GM12878 (cell line): ENCODE measurements around the gene TBC1D24. TPM values are rescaled to one million over a fixed set of nuclear protein-coding genes. Genes with fewer than 3 reads are reported as not detected.

Experiments
- ATAC-seq: fragments of 200-7000 bp; cut with Tn5 transposase; 3 replicates; pipeline ENCODE4 v1.9.1; 2020; ENCODE audit warnings: mild to moderate bottlenecking, moderate library complexity
- BruUV-seq: library from RNA; stranded (reverse); fragments of 400-500 nt; replicated peaks from 2 replicates; lab custom pipeline; 2021; lab: Mats Ljungman, UMichigan
- CTCF ChIA-PET: fragments of 300-600 bp; sonication (Branson Sonifier 250); formaldehyde crosslinking; extraction: SDS; loops from one replicate; lab custom pipeline; 2021; ENCODE audit warnings: inconsistent platforms; lab: Yijun Ruan, JAX
- POLR2A ChIA-PET: fragments of 350-600 bp; formaldehyde crosslinking; extraction: SDS; loops from one replicate; lab custom pipeline; 2021; ENCODE audit warnings: inconsistent platforms; lab: Charles Lee
- RAD21 ChIA-PET: fragments of 300-600 bp; sonication (Branson Sonifier 250); formaldehyde crosslinking; loops from one replicate; lab custom pipeline; 2023; ENCODE audit warnings: antibody characterized with exemption; ENCODE audit not compliant: unreplicated experiment; lab: Charles Lee
- SMC1A ChIA-PET: fragments of 300-600 bp; sonication (Branson Sonifier 250); formaldehyde crosslinking; loops from one replicate; lab custom pipeline; 2023; ENCODE audit not compliant: unreplicated experiment, uncharacterized antibody; lab: Charles Lee
- DNase-seq: peaks from one replicate; pipeline ENCODE4 v3.0.0-alpha.2; 2011; ENCODE audit warnings: low read depth, low spot score
- FAIRE-seq: peaks from 3 replicates; lab custom pipeline; 2011; peaks lifted over from hg19 to GRCh38; lab: Jason Lieb, UNC
- H2AFZ ChIP-seq: 2 replicates; pipeline ENCODE4 v1.6.0; 2011; ENCODE audit warnings: low read depth, low read length, control low read depth; ENCODE audit not compliant: control insufficient read depth
- H3K27ac ChIP-seq: 2 replicates; pipeline ENCODE4 v1.5.1; 2011; ENCODE audit warnings: control low read depth; ENCODE audit not compliant: control insufficient read depth, insufficient read depth
- H3K27me3 ChIP-seq, 2 experiments: replicated peaks in 1 of 2; 2 replicates each; pipeline versions ENCODE4 v1.6.0 to v1.6.1; 2011; ENCODE audit warnings: low read length in 1 of 2; ENCODE audit not compliant: control insufficient read depth in 2 of 2, insufficient read depth in 2 of 2
- H3K36me3 ChIP-seq, 2 experiments: 2 replicates each; pipeline ENCODE4 v1.5.1; 2011; ENCODE audit warnings: low read length in 1 of 2; ENCODE audit not compliant: control insufficient read depth in 2 of 2, insufficient read depth in 2 of 2
- H3K4me1 ChIP-seq: 2 replicates; pipeline ENCODE4 v1.6.1; 2011; ENCODE audit warnings: mild to moderate bottlenecking, low read length, moderate library complexity, mixed read lengths; ENCODE audit not compliant: control insufficient read depth, insufficient read depth
- H3K4me2 ChIP-seq: 2 replicates; pipeline ENCODE4 v1.6.0; 2011; ENCODE audit warnings: control low read depth; ENCODE audit not compliant: control insufficient read depth, insufficient read depth
- H3K4me3 ChIP-seq: fragments of 200-600 bp; sonication (generic); 2 replicates; pipeline ENCODE4 v1.5.1; 2016
- H3K79me2 ChIP-seq: 2 replicates; pipeline ENCODE4 v1.6.0; 2011; ENCODE audit warnings: low read length; ENCODE audit not compliant: control insufficient read depth, insufficient read depth
- H3K9ac ChIP-seq: 2 replicates; pipeline ENCODE4 v1.8.0; 2011; ENCODE audit warnings: low read length, control low read depth, mixed read lengths; ENCODE audit not compliant: control insufficient read depth, insufficient read depth
- H3K9me3 ChIP-seq: replicated peaks from 3 replicates; pipeline ENCODE4 v1.5.1; 2011; ENCODE audit warnings: mild to moderate bottlenecking, low read length; ENCODE audit not compliant: control insufficient read depth, insufficient read depth
- H4K20me1 ChIP-seq: 2 replicates; pipeline ENCODE4 v1.6.0; 2011; ENCODE audit not compliant: control insufficient read depth, insufficient read depth
- ASH2L ChIP-seq: fragments of 300-600, 200-600 bp; sonication (generic); IDR thresholded peaks from 2 replicates; pipeline ENCODE4 v1.6.1; 2017; ENCODE audit warnings: low read depth, mild to moderate bottlenecking, borderline replicate concordance
- CBX5 ChIP-seq: sonication (generic); IDR thresholded peaks from 2 replicates; pipeline ENCODE4 v1.6.1; 2016; ENCODE audit warnings: low read depth, moderate library complexity, mild to moderate bottlenecking, inconsistent platforms
- MTA2 ChIP-seq: fragments of 450-650 bp; IDR thresholded peaks from 2 replicates; pipeline ENCODE4 v1.6.1; 2016; ENCODE audit warnings: low read depth, mild to moderate bottlenecking, moderate library complexity
- PKNOX1 ChIP-seq: fragments of 450-650 bp; IDR thresholded peaks from 2 replicates; pipeline ENCODE4 v1.6.1; 2016; ENCODE audit warnings: mild to moderate bottlenecking
- SMAD1 ChIP-seq: fragments of 450-650 bp; IDR thresholded peaks from 2 replicates; pipeline ENCODE4 v1.6.1; 2018; ENCODE audit warnings: mild to moderate bottlenecking, low read depth; ENCODE audit not compliant: partially characterized antibody
- SP1 ChIP-seq: IDR thresholded peaks from one replicate; pipeline ENCODE4 v1.6.1; 2011; ENCODE audit warnings: low read depth, low read length
- ZNF384 ChIP-seq: IDR thresholded peaks from 2 replicates; pipeline ENCODE4 v1.6.1; 2012; ENCODE audit warnings: low read depth, mild to moderate bottlenecking, low read length, improper control_type of control experiment, borderline replicate concordance
- WGBS: methylation state at CpG from one replicate; pipeline ENCODE4 v1.1.6; 2016; ENCODE audit warnings: low lambda C conversion rate; ENCODE audit not compliant: insufficient replicate concordance, insufficient coverage; ENCODE audit errors: missing lambda C conversion rate; 5-methylcytosine and 5-hydroxymethylcytosine counted together
- in situ Hi-C: fragments of 300-500 bp; cut with MboI; formaldehyde crosslinking; loops from 9 replicates; pipeline ENCODE4 v1.14.3; 2018; ENCODE audit warnings: mixed read lengths
- intact Hi-C: fragments of 100-400 bp; cut with micrococcal nuclease; formaldehyde crosslinking; loops from one replicate; pipeline ENCODE4 v1.14.2; 2022; ENCODE audit not compliant: unreplicated experiment
- polyA plus RNA-seq, 11 experiments: library from polyadenylated mRNA; depleted of rRNA in 4 of 11; unstranded in 6 of 11; stranded (reverse) in 5 of 11; fragments of >200 nt; fragmentation: Nextera tagmentation in 4 of 11; fragmentation: Illumina TruSeq in 1 of 11; extraction: Ambion mirVana in 4 of 11; extraction: Trizol in 1 of 11; gene quantifications; 1 replicate in 1 of 11; 2 replicates in 10 of 11; pipeline versions ENCODE4 v1.2.1 to v1.2.3, GENCODE V29; 2011 to 2016; ENCODE audit warnings: inconsistent platforms in 2 of 11, missing spikeins in 2 of 11, low read depth in 1 of 11
- total RNA-seq, 4 experiments: library from RNA; depleted of rRNA in 3 of 4; stranded (reverse); fragments of >200 nt in 3 of 4; fragmentation: Illumina TruSeq in 1 of 4; extraction: Trizol in 1 of 4; gene quantifications; 2 replicates each; pipeline versions ENCODE4 v1.2.1 to v1.2.3, GENCODE V29; 2013 to 2021
- TF ChIP-seq, protein P1 (sequence below): fragments of 450-650 bp; IDR thresholded peaks from 2 replicates; pipeline ENCODE4 v1.6.1; 2018; ENCODE audit warnings: borderline replicate concordance, mild to moderate bottlenecking; ENCODE audit not compliant: partially characterized antibody
- TF ChIP-seq, protein P2 (sequence below): fragments of 450-650 bp; IDR thresholded peaks from 2 replicates; pipeline ENCODE4 v1.6.1; 2017; ENCODE audit warnings: mild to moderate bottlenecking
- TF ChIP-seq, protein P3 (sequence below): fragments of 150-350 bp; IDR thresholded peaks from 2 replicates; pipeline ENCODE4 v1.6.1; 2014; ENCODE audit warnings: mild to moderate bottlenecking, low read depth, low read length
- TF ChIP-seq, protein P4 (sequence below): IDR thresholded peaks from 2 replicates; pipeline ENCODE4 v1.6.1; 2012; ENCODE audit warnings: improper control_type of control experiment, low read depth, low read length; ENCODE audit not compliant: insufficient replicate concordance

TBC1D24 gene
- total and polyA plus RNA-seq, 10 of the 15 experiments (the other 5 are each of a cell fraction or from before 2014, with no cell fraction given): 1.1 to 9.6 (median 4.5) TPM

GRCh38 chr16:2535625-2536013 is 60.7 kb downstream of the TBC1D24 start:
- FAIRE-seq (no peak), DNase-seq (no peak), ATAC-seq (no peak)
- in situ Hi-C loops (loop anchor here (5.0 kb wide), 1 partner anchor 62 kb away; no protein-coding TSS in a partner anchor), intact Hi-C loops (loop anchor here (10.0 kb wide), 1 partner anchor 149 kb away; the partner anchor contains the start of gene KCTD5)
- 87% methylated on average over 9 of the region's 9 CpGs for WGBS
- SMC1A ChIA-PET: no interaction called here
- Histone ChIP-seq H3K4me3 (no peak overlapping the region), H3K27ac (no peak overlapping the region), H3K27me3 (no peaks in the 10 kb centered on the region), H3K9me3 (no peaks in the 10 kb centered on the region), H3K36me3 (no peaks in the 10 kb centered on the region), H3K79me2 (peaks cover 17% of the 10 kb centered on the region), H3K9ac (no peak overlapping the region), H3K4me1 (peaks cover 18% of the 10 kb centered on the region), H3K4me2 (no peak overlapping the region), H2AFZ (no peak overlapping the region), H4K20me1 (no peaks in the 10 kb centered on the region)
- BruUV-seq: no TSS peak
- CTCF ChIA-PET: interaction anchor here (0.6 to 0.7 kb wide), 4 partner anchors 10 to 75 kb away, joined by 3 to 4 read pairs (median 3); partner anchors contain the start of gene ATP6V0C
- POLR2A ChIA-PET: no interaction called here
- RAD21 ChIA-PET: no interaction called here
- TF ChIP-seq, protein P1, sequence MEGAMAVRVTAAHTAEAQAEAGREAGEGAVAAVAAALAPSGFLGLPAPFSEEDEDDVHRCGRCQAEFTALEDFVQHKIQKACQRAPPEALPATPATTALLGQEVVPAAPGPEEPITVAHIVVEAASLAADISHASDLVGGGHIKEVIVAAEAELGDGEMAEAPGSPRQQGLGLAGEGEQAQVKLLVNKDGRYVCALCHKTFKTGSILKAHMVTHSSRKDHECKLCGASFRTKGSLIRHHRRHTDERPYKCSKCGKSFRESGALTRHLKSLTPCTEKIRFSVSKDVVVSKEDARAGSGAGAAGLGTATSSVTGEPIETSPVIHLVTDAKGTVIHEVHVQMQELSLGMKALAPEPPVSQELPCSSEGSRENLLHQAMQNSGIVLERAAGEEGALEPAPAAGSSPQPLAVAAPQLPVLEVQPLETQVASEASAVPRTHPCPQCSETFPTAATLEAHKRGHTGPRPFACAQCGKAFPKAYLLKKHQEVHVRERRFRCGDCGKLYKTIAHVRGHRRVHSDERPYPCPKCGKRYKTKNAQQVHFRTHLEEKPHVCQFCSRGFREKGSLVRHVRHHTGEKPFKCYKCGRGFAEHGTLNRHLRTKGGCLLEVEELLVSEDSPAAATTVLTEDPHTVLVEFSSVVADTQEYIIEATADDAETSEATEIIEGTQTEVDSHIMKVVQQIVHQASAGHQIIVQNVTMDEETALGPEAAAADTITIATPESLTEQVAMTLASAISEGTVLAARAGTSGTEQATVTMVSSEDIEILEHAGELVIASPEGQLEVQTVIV: no peak
- TF ChIP-seq, protein P2, sequence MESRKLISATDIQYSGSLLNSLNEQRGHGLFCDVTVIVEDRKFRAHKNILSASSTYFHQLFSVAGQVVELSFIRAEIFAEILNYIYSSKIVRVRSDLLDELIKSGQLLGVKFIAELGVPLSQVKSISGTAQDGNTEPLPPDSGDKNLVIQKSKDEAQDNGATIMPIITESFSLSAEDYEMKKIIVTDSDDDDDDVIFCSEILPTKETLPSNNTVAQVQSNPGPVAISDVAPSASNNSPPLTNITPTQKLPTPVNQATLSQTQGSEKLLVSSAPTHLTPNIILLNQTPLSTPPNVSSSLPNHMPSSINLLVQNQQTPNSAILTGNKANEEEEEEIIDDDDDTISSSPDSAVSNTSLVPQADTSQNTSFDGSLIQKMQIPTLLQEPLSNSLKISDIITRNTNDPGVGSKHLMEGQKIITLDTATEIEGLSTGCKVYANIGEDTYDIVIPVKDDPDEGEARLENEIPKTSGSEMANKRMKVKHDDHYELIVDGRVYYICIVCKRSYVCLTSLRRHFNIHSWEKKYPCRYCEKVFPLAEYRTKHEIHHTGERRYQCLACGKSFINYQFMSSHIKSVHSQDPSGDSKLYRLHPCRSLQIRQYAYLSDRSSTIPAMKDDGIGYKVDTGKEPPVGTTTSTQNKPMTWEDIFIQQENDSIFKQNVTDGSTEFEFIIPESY: no peak
- TF ChIP-seq SP1 (no peak), ZNF384 (no peak), PKNOX1 (no peak), CBX5 (no peak), SMAD1 (no peak), MTA2 (no peak), ASH2L (no peak)
- TF ChIP-seq, protein P3, sequence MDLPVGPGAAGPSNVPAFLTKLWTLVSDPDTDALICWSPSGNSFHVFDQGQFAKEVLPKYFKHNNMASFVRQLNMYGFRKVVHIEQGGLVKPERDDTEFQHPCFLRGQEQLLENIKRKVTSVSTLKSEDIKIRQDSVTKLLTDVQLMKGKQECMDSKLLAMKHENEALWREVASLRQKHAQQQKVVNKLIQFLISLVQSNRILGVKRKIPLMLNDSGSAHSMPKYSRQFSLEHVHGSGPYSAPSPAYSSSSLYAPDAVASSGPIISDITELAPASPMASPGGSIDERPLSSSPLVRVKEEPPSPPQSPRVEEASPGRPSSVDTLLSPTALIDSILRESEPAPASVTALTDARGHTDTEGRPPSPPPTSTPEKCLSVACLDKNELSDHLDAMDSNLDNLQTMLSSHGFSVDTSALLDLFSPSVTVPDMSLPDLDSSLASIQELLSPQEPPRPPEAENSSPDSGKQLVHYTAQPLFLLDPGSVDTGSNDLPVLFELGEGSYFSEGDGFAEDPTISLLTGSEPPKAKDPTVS: no peak
- TF ChIP-seq, protein P4, sequence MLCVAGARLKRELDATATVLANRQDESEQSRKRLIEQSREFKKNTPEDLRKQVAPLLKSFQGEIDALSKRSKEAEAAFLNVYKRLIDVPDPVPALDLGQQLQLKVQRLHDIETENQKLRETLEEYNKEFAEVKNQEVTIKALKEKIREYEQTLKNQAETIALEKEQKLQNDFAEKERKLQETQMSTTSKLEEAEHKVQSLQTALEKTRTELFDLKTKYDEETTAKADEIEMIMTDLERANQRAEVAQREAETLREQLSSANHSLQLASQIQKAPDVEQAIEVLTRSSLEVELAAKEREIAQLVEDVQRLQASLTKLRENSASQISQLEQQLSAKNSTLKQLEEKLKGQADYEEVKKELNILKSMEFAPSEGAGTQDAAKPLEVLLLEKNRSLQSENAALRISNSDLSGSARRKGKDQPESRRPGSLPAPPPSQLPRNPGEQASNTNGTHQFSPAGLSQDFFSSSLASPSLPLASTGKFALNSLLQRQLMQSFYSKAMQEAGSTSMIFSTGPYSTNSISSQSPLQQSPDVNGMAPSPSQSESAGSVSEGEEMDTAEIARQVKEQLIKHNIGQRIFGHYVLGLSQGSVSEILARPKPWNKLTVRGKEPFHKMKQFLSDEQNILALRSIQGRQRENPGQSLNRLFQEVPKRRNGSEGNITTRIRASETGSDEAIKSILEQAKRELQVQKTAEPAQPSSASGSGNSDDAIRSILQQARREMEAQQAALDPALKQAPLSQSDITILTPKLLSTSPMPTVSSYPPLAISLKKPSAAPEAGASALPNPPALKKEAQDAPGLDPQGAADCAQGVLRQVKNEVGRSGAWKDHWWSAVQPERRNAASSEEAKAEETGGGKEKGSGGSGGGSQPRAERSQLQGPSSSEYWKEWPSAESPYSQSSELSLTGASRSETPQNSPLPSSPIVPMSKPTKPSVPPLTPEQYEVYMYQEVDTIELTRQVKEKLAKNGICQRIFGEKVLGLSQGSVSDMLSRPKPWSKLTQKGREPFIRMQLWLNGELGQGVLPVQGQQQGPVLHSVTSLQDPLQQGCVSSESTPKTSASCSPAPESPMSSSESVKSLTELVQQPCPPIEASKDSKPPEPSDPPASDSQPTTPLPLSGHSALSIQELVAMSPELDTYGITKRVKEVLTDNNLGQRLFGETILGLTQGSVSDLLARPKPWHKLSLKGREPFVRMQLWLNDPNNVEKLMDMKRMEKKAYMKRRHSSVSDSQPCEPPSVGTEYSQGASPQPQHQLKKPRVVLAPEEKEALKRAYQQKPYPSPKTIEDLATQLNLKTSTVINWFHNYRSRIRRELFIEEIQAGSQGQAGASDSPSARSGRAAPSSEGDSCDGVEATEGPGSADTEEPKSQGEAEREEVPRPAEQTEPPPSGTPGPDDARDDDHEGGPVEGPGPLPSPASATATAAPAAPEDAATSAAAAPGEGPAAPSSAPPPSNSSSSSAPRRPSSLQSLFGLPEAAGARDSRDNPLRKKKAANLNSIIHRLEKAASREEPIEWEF: no peak
